A549 (cell line): ENCODE measurements around the gene MYLK. TPM values are rescaled to one million over a fixed set of nuclear protein-coding genes. Genes with fewer than 3 reads are reported as not detected.

Experiments used
- ATAC-seq, 2 experiments: fragments of 200-7000 bp in 1 of 2; fragments of >200 bp in 1 of 2; cut with Nextera tagmentation in 1 of 2; cut with Tn5 transposase in 1 of 2; 3 replicates each; pipeline versions ENCODE4 v1.8.0 to v1.9.1; 2018 to 2020; ENCODE audit warnings: mild to moderate bottlenecking in 1 of 2, moderate library complexity in 1 of 2
- CTCF ChIA-PET: fragments of 300-600 bp; sonication (Branson Sonifier 250); formaldehyde crosslinking; extraction: SDS; loops from one replicate; lab custom pipeline; 2021; ENCODE audit warnings: antibody characterized with exemption, inconsistent platforms; lab: Yijun Ruan, JAX
- POLR2A ChIA-PET: fragments of 350-600 bp; formaldehyde crosslinking; extraction: SDS; loops from one replicate; lab custom pipeline; 2021; ENCODE audit warnings: antibody characterized with exemption, inconsistent platforms; lab: Yijun Ruan, JAX
- DNase-seq, 2 experiments: peaks; one replicate each; pipeline versions ENCODE4 v3.0.0 to v3.0.0-alpha.2; 2011 to 2016; ENCODE audit warnings: low read depth in 1 of 2, low spot score in 1 of 2
- FAIRE-seq: peaks from 2 replicates; lab custom pipeline; 2011; peaks lifted over from hg19 to GRCh38; lab: Jason Lieb, UNC
- H3K27ac ChIP-seq, 2 experiments: fragments of >200 bp; sonication (Bioruptor Twin); formaldehyde crosslinking; 3 replicates each; pipeline ENCODE4 v1.5.1; 2016 to 2017
- H3K4me1 ChIP-seq: fragments of >200 bp; sonication (Bioruptor Twin); formaldehyde crosslinking; 3 replicates; pipeline ENCODE4 v1.6.1; 2016
- H3K4me2 ChIP-seq: fragments of >200 bp; sonication (Bioruptor Twin); formaldehyde crosslinking; 3 replicates; pipeline ENCODE4 v1.6.1; 2016
- H3K4me3 ChIP-seq: fragments of >200 bp; sonication (Bioruptor Twin); formaldehyde crosslinking; 3 replicates; pipeline ENCODE4 v1.5.1; 2016
- H3K9me3 ChIP-seq: fragments of >200 bp; sonication (Bioruptor Twin); formaldehyde crosslinking; 3 replicates; pipeline ENCODE4 v1.6.1; 2016
- CBX2 ChIP-seq: fragments of 200-600 bp; sonication (generic); IDR thresholded peaks from 2 replicates; pipeline ENCODE4 v1.6.1; 2016; ENCODE audit warnings: low read depth, mild to moderate bottlenecking, borderline replicate concordance
- EHF ChIP-seq: fragments of 250-450 bp; sonication (Bioruptor Pico); IDR thresholded peaks from 2 replicates; pipeline ENCODE4 v1.5.0; 2020; ENCODE audit warnings: mild to moderate bottlenecking
- EP300 ChIP-seq, 2 experiments: fragments of >200 bp; sonication (Bioruptor Twin); formaldehyde crosslinking; IDR thresholded peaks; 2 replicates in 1 of 2; 3 replicates in 1 of 2; pipeline ENCODE4 v1.6.1; 2016 to 2017
- FOSB ChIP-seq: fragments of 250-450 bp; sonication (Bioruptor Pico); IDR thresholded peaks from 2 replicates; pipeline ENCODE4 v1.5.0; 2020; ENCODE audit warnings: mild to moderate bottlenecking, moderate library complexity
- FOSL2 ChIP-seq, 2 experiments: fragments of 450-650 bp in 1 of 2; fragments of >200 bp in 1 of 2; sonication (Bioruptor Twin) in 1 of 2; formaldehyde crosslinking; IDR thresholded peaks; 2 replicates each; pipeline versions ENCODE4 v1.5.0 to v1.6.1; 2016 to 2020; ENCODE audit warnings: mild to moderate bottlenecking in 1 of 2, moderate library complexity in 1 of 2
- FOXS1 ChIP-seq: fragments of 250-450 bp; sonication (Bioruptor Pico); IDR thresholded peaks from 2 replicates; pipeline ENCODE4 v1.5.0; 2020; ENCODE audit warnings: mild to moderate bottlenecking, moderate library complexity
- HOXB13 ChIP-seq: fragments of 250-450 bp; sonication (Bioruptor Pico); IDR thresholded peaks from 2 replicates; pipeline ENCODE4 v1.5.0; 2020; ENCODE audit warnings: low read depth, mild to moderate bottlenecking, moderate library complexity
- KDM5A ChIP-seq: fragments of 200-600 bp; sonication (generic); IDR thresholded peaks from 2 replicates; pipeline ENCODE4 v1.6.1; 2016; ENCODE audit warnings: antibody characterized with exemption, mild to moderate bottlenecking
- MYC ChIP-seq: IDR thresholded peaks from 2 replicates; pipeline ENCODE4 v1.6.1; 2012; ENCODE audit warnings: mild to moderate bottlenecking, inconsistent platforms, low read length, improper control_type of control experiment, borderline replicate concordance
- PHF8 ChIP-seq: fragments of 200-600 bp; sonication (generic); IDR thresholded peaks from 2 replicates; pipeline ENCODE4 v1.6.1; 2016; ENCODE audit warnings: low read depth, mild to moderate bottlenecking, antibody characterized with exemption, moderate library complexity, borderline replicate concordance
- POLR2AphosphoS2 ChIP-seq: conservative IDR thresholded peaks from 2 replicates; pipeline ENCODE4 v1.6.1; 2012; ENCODE audit warnings: low read length, improper control_type of control experiment, inconsistent platforms
- RARB ChIP-seq: fragments of 250-450 bp; sonication (Bioruptor Pico); IDR thresholded peaks from 2 replicates; pipeline ENCODE4 v1.8.0; 2021; ENCODE audit warnings: mild to moderate bottlenecking, moderate library complexity
- RFX5 ChIP-seq: fragments of 450-650 bp; IDR thresholded peaks from 2 replicates; pipeline ENCODE4 v1.7.1; 2014; ENCODE audit warnings: antibody characterized with exemption, mild to moderate bottlenecking, moderate library complexity
- RNF2 ChIP-seq: fragments of 200-600 bp; sonication (generic); IDR thresholded peaks from 2 replicates; pipeline ENCODE4 v1.6.1; 2016; ENCODE audit warnings: low read depth, mild to moderate bottlenecking, antibody characterized with exemption, moderate library complexity, borderline replicate concordance
- TFCP2L1 ChIP-seq: fragments of 250-450 bp; sonication (Bioruptor Pico); IDR thresholded peaks from 2 replicates; pipeline ENCODE4 v1.5.0; 2021; ENCODE audit warnings: mild to moderate bottlenecking
- ZC3H11A ChIP-seq: fragments of 450-650 bp; IDR thresholded peaks from 2 replicates; pipeline ENCODE4 v1.6.1; 2014; ENCODE audit warnings: antibody characterized with exemption, mild to moderate bottlenecking
- ZFP36 ChIP-seq: fragments of 450-650 bp; IDR thresholded peaks from 2 replicates; pipeline ENCODE4 v1.6.1; 2014; ENCODE audit warnings: borderline replicate concordance; ENCODE audit not compliant: partially characterized antibody
- WGBS: methylation state at CpG from one replicate; pipeline ENCODE4 v1.1.6; 2017; ENCODE audit errors: missing lambda C conversion rate; 5-methylcytosine and 5-hydroxymethylcytosine counted together
- polyA plus RNA-seq, 4 experiments: library from polyadenylated mRNA; depleted of rRNA in 3 of 4; stranded (reverse); fragments of >200 nt; fragmentation: RNase III in 1 of 4; extraction: RNeasy Plus Mini Kit Qiagen cat#74134 plus additional on column Dnase treatment in 1 of 4; gene quantifications; 2 replicates in 3 of 4; 3 replicates in 1 of 4; pipeline ENCODE4 v1.2.3, GENCODE V29; 2011 to 2017
- TF ChIP-seq, protein P1 (sequence below): fragments of 250-450 bp; sonication (Bioruptor Pico); IDR thresholded peaks from 2 replicates; pipeline ENCODE4 v1.5.0; 2020; ENCODE audit warnings: low read depth, mild to moderate bottlenecking, moderate library complexity
- TF ChIP-seq, protein P2 (sequence below): fragments of >200 bp; sonication (Bioruptor Twin); formaldehyde crosslinking; IDR thresholded peaks from 2 replicates; pipeline ENCODE4 v1.6.1; 2016
- TF ChIP-seq, protein P3 (sequence below): fragments of 200-600 bp; sonication (generic); IDR thresholded peaks from 2 replicates; pipeline ENCODE4 v1.6.1; 2016; ENCODE audit warnings: antibody characterized with exemption, mild to moderate bottlenecking, moderate library complexity

Gene MYLK
- polyA plus RNA-seq, 2 of the 4 experiments (the other 2 are of a cell fraction): 16.9 to 17.4 TPM

DNA sequence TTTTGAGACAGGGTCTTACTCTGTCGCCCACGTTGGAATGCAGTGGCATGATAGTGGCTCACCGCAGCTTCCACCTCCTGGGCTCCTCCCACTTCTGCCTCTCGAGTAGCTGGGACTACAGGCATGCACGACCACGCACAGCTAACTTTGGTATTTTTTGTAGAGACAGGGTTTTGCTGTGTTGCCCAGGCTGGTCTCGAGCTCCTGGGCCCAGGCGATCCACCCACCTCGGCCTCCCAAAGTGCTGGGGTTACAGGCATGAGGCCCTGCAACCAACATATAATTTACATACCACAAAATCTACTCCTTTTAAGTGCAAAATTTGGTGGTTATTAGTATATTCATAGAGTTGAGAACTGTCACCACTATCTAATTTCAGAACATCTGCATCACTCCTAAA is 45.2 kb upstream of the MYLK start:
- WGBS: 96% methylated on average over 9 of the region's 9 CpGs
- DNase-seq (no peak), FAIRE-seq (no peak)

DNA sequence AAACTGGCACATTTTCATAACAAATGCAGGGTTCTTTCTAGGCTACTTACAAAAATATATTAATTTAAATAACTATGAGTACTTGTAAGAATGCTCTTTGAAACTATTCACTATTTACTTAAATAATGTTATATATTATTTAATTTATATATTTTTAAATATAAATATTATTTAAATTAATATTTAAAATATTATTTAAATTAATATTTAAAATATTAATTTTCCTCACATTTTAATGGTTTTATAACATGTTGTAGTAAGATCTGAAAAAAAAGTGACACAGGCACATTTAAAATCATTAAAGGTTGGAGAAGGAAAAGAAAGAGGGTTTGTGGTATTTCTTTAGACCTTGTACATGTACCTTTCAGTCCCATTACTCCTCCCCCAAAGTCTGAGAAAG is 42.3 kb upstream of the MYLK start:
- DNase-seq (no peak), ATAC-seq (no peak), FAIRE-seq (no peak)
- ChIA-PET POLR2A (no interaction called here), CTCF (no interaction called here)
- Histone ChIP-seq H3K4me1 (no peaks in the 10 kb centered on the region), H3K4me3 (no peak overlapping the region), H3K4me2 (no peak overlapping the region), H3K9me3 (no peaks in the 10 kb centered on the region; the same call in 2 of the 3 replicates), H3K27ac (no peak overlapping the region)
- TF ChIP-seq, protein P1, sequence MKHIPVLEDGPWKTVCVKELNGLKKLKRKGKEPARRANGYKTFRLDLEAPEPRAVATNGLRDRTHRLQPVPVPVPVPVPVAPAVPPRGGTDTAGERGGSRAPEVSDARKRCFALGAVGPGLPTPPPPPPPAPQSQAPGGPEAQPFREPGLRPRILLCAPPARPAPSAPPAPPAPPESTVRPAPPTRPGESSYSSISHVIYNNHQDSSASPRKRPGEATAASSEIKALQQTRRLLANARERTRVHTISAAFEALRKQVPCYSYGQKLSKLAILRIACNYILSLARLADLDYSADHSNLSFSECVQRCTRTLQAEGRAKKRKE (CRISPR knock-in tag): no peak
- no peak for TF ChIP-seq PHF8
- TF ChIP-seq TFCP2L1 (CRISPR knock-in tag): no peak

More for the DNA sequence above, 45.2 kb upstream of the MYLK start:
- no peak for ATAC-seq
- H3K4me3 ChIP-seq: no peak overlapping the region
- TF ChIP-seq MYC (no peak), ZFP36 (no peak), RNF2 (no peak), CBX2 (no peak), ZC3H11A (no peak), TFCP2L1 (CRISPR knock-in tag) (no peak), EP300 (IDR thresholded peaks at IDR 0.05) (no peak), POLR2AphosphoS2 (no peak), RFX5 (no peak), KDM5A (no peak), FOSL2 (IDR thresholded peaks at IDR 0.05) (no peak), FOSL2 (CRISPR knock-in tag; IDR thresholded peaks at IDR 0.05) (no peak), HOXB13 (CRISPR knock-in tag) (no peak), EHF (CRISPR knock-in tag) (no peak), FOXS1 (CRISPR knock-in tag) (no peak), FOSB (CRISPR knock-in tag) (no peak)
- TF ChIP-seq, protein P2, sequence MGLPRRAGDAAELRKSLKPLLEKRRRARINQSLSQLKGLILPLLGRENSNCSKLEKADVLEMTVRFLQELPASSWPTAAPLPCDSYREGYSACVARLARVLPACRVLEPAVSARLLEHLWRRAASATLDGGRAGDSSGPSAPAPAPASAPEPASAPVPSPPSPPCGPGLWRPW: no peak
- TF ChIP-seq, protein P1 (CRISPR knock-in tag): no peak
- no peak overlapping the region for H3K27ac ChIP-seq
- CTCF ChIA-PET: interaction anchor here (0.9 kb wide), 1 partner anchor 12 kb away, joined by 3 read pairs; no protein-coding TSS in a partner anchor
- H3K4me2 ChIP-seq: no peak overlapping the region
- no peaks in the 10 kb centered on the region for H3K9me3 ChIP-seq
- H3K4me1 ChIP-seq: 0 out of 3 replicates have a peak, but pooled peaks cover 2% of the 10 kb centered on the region
- POLR2A ChIA-PET: no interaction called here

DNA sequence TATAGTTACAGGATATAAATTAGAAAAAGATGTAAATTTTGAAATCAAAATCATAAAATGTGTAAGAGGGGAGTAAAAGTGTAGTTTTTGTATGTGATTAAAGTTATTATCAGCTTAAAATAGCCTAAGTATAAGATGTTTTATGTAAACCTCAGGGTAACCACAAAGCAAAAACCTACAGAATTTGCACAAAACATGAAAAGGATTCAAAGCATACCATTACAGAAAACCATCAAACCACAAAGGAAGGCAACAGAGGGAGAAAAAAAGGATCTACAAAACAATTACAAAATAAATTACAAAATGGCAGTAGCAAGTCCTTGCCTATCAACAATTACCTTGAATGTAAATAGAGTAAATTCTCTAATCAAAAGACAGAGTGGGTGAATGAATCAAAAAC is 36.7 kb upstream of the MYLK start:
- ChIA-PET CTCF (interaction anchor here (1.0 kb wide), 1 partner anchor 197 kb away, joined by 3 read pairs; no protein-coding TSS in a partner anchor), POLR2A (no interaction called here)
- ATAC-seq (no peak), FAIRE-seq (no peak), DNase-seq (no peak)
- TF ChIP-seq RARB (CRISPR knock-in tag): no peak
- TF ChIP-seq, protein P3, sequence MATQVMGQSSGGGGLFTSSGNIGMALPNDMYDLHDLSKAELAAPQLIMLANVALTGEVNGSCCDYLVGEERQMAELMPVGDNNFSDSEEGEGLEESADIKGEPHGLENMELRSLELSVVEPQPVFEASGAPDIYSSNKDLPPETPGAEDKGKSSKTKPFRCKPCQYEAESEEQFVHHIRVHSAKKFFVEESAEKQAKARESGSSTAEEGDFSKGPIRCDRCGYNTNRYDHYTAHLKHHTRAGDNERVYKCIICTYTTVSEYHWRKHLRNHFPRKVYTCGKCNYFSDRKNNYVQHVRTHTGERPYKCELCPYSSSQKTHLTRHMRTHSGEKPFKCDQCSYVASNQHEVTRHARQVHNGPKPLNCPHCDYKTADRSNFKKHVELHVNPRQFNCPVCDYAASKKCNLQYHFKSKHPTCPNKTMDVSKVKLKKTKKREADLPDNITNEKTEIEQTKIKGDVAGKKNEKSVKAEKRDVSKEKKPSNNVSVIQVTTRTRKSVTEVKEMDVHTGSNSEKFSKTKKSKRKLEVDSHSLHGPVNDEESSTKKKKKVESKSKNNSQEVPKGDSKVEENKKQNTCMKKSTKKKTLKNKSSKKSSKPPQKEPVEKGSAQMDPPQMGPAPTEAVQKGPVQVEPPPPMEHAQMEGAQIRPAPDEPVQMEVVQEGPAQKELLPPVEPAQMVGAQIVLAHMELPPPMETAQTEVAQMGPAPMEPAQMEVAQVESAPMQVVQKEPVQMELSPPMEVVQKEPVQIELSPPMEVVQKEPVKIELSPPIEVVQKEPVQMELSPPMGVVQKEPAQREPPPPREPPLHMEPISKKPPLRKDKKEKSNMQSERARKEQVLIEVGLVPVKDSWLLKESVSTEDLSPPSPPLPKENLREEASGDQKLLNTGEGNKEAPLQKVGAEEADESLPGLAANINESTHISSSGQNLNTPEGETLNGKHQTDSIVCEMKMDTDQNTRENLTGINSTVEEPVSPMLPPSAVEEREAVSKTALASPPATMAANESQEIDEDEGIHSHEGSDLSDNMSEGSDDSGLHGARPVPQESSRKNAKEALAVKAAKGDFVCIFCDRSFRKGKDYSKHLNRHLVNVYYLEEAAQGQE: no peak
- no peak overlapping the region for H3K4me2 ChIP-seq
- H3K9me3 ChIP-seq: peaks cover 3% of the 10 kb centered on the region; the same call in 2 of the 3 replicates
- no peak overlapping the region for H3K27ac ChIP-seq
- no peaks in the 10 kb centered on the region for H3K4me1 ChIP-seq
- H3K4me3 ChIP-seq: no peak overlapping the region
